Measurements from ENCODE around the gene ISCU.

The ISCU gene

DNA sequence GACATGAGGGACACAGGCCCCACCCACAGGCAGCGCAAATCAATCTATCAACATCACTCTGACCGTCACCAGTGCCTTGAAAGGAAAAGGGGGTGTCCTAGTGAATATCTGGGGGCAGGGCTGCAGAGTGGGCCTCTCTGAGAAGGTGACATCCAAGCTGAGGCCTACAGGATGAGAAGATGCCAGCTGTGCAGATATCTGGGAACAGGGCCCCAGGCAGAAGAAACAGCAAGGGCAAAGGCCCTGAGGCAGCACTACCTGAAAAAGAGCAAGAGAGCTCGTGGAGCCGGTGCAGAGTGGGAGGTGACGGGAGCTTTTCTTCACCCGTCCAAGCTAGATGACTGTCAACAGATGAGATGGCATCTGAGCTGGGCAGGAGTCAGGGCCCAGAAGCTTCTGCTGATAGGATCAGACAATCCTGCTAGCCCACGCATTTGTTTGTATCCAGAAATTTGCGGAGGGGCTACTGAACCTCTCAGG, 48.0 kb downstream of the ISCU start:
- Histone ChIP-seq H3K36me3 (ENCODE audit: control insufficient read depth in 5 of 5, insufficient read depth in 5 of 5, low read length in 5 of 5) (no peaks in the 10 kb centered on the region), H3K9me3 (ENCODE audit: control insufficient read depth in 5 of 5, low read length in 5 of 5) (no peaks in the 10 kb centered on the region), H3K4me1 (ENCODE audit: control insufficient read depth in 5 of 5, insufficient read depth in 5 of 5, low read length in 5 of 5) (peaks cover 4 to 27% (median 19%) of the 10 kb centered on the region in 5 donors), H3K27me3 (ENCODE audit: control insufficient read depth in 5 of 5, insufficient read depth in 4 of 5, low read length in 5 of 5) (peaks cover 0 to 4% (median 0%) of the 10 kb centered on the region in 5 donors), H3K9ac (ENCODE audit: low read length in 5 of 5) (no peak overlapping the region), H3K4me3 (ENCODE audit: low read depth in 1 of 5, low read length in 5 of 5) (no peak overlapping the region), H3K27ac (ENCODE audit: low read depth, low read length) (no peak overlapping the region)

DNA sequence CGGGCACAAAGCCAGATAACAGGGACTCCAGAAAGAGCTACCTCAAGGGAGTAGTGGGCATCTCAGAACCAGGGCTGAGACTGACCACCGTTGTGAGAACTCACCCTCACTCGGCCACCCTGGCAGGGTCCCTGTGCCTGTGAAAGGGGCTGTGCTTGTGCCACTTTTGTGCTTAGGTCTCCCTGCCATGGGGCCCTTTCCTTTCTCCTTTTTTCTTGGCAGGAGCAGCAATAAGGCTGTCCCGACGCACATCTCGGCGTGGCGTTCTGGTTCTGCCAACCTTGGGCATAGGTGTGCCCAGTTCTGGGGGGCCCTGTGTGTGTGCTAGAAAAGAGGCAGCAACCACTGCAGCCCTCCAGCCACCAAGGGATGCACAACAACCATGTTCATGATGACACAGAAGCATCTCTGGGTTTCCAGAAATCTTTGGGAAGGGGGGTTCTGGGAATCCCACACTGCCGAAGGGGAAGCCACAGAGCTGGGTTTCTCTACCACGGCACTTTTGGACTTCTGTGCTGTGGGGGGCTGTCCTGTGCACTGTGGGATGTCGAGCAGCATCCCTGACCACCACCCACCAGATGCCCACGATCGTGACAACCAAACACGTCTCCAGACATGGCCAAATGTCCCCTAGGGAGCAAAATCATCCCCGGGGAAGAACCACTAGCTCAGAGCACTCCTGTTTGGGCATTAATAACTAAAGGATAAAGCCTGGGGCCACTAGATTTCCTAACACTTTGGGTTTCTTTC, 48.6 kb downstream of the ISCU start:
- Histone ChIP-seq H3K9ac (ENCODE audit: low read length in 5 of 5) (no peak overlapping the region), H3K9me3 (ENCODE audit: control insufficient read depth in 5 of 5, low read length in 5 of 5) (peaks cover 0 to 5% (median 3%) of the 10 kb centered on the region in 5 donors), H3K4me1 (ENCODE audit: control insufficient read depth in 5 of 5, insufficient read depth in 5 of 5, low read length in 5 of 5) (peaks cover 4 to 27% (median 19%) of the 10 kb centered on the region in 5 donors), H3K27me3 (ENCODE audit: control insufficient read depth in 5 of 5, insufficient read depth in 4 of 5, low read length in 5 of 5) (peaks cover 0 to 4% (median 0%) of the 10 kb centered on the region in 5 donors), H3K27ac (ENCODE audit: low read depth, low read length) (no peak overlapping the region), H3K36me3 (ENCODE audit: control insufficient read depth in 5 of 5, insufficient read depth in 5 of 5, low read length in 5 of 5) (no peaks in the 10 kb centered on the region), H3K4me3 (ENCODE audit: low read depth in 1 of 5, low read length in 5 of 5) (no peak overlapping the region)

DNA sequence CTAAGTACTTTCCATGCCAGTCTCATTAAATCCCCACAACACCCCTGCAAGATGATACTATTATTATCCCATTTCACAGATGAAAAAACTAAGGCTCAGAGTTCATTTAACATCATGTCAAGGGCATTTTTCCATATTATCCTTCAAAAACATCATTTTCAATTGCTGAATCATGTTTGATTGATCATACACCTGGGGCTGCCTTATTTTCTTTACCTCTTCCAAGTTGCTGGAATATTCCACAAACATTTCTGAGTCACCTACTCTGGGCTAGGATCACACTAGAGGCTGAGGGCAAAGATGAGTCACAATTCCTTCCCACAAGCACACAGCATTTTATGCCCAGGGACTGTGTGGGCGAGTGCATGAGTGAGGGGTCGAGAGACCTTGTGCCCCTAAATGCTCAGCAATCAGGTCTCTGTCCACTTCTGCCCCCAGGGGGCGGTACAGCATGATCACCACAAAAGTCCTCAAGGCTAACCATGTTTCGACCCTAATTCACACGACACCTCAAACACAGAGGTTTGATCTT, 49.6 kb downstream of the ISCU start:
- Histone ChIP-seq H3K9me3 (ENCODE audit: control insufficient read depth in 5 of 5, low read length in 5 of 5) (peaks cover 0 to 6% (median 5%) of the 10 kb centered on the region in 5 donors), H3K9ac (ENCODE audit: low read length in 5 of 5) (no peak overlapping the region), H3K27me3 (ENCODE audit: control insufficient read depth in 5 of 5, insufficient read depth in 4 of 5, low read length in 5 of 5) (peaks cover 0 to 4% (median 0%) of the 10 kb centered on the region in 5 donors), H3K27ac (ENCODE audit: low read depth, low read length) (no peak overlapping the region), H3K4me3 (ENCODE audit: low read depth in 1 of 5, low read length in 5 of 5) (no peak overlapping the region), H3K4me1 (ENCODE audit: control insufficient read depth in 5 of 5, insufficient read depth in 5 of 5, low read length in 5 of 5) (peaks cover 4 to 33% (median 22%) of the 10 kb centered on the region in 5 donors), H3K36me3 (ENCODE audit: control insufficient read depth in 5 of 5, insufficient read depth in 5 of 5, low read length in 5 of 5) (no peaks in the 10 kb centered on the region)

DNA sequence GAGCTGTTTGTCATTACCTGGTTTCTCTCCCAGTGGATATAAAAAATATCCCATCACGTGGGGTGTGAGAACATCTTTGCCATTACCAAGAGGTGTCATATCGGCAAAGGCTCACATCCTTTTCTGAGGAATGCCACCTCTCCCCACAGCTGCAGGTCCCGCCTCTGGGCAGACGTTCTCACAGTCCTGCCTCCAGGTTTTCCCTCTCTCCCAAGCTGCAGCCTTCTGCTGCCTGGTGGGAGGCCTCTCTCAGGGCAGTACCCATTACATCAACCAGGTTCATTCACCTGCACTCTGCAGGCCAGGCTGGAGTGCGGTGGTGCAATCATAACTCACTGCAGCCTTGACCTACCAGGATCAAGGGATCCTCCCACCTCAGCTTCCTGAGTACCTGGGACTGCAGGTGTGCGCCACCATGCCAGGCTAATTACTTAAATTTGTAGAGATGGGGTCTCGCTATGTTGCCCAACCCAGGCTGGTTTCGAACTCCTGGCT, 50.4 kb downstream of the ISCU start:
- Histone ChIP-seq H3K27me3 (ENCODE audit: control insufficient read depth in 5 of 5, insufficient read depth in 4 of 5, low read length in 5 of 5) (peaks cover 0 to 4% (median 0%) of the 10 kb centered on the region in 5 donors), H3K9ac (ENCODE audit: low read length in 5 of 5) (no peak overlapping the region), H3K4me1 (ENCODE audit: control insufficient read depth in 5 of 5, insufficient read depth in 5 of 5, low read length in 5 of 5) (peaks cover 4 to 42% (median 31%) of the 10 kb centered on the region in 5 donors), H3K27ac (ENCODE audit: low read depth, low read length) (no peak overlapping the region), H3K36me3 (ENCODE audit: control insufficient read depth in 5 of 5, insufficient read depth in 5 of 5, low read length in 5 of 5) (no peaks in the 10 kb centered on the region), H3K4me3 (ENCODE audit: low read depth in 1 of 5, low read length in 5 of 5) (no peak overlapping the region), H3K9me3 (ENCODE audit: control insufficient read depth in 5 of 5, low read length in 5 of 5) (peaks cover 0 to 6% (median 5%) of the 10 kb centered on the region in 5 donors)

DNA sequence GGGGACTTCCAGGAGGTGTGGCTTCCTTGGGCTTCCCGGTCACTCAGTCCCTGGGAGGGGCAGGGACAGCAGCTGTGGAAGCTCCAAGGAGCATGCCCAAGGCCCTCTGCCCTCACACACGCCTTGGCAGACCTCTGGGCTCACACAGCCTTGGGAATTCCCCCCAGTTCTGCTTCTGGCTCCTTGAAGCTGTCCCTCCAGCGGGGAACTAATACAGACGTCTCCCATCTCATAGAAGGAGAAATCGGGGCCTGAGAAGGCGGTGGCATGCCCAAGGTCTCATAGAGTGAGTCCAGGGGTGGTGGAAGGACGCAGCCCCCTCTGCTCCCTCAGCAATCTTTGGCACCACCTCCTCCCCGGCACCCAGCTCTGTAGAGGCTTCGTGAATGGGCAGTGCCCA, 51.2 kb downstream of the ISCU start:
- H3K36me3 ChIP-seq (ENCODE audit: control insufficient read depth in 5 of 5, insufficient read depth in 5 of 5, low read length in 5 of 5), result no peaks in the 10 kb centered on the region
- no peak overlapping the region for H3K27ac ChIP-seq (ENCODE audit: low read depth, low read length)
- no peak overlapping the region for H3K4me3 ChIP-seq (ENCODE audit: low read depth in 1 of 5, low read length in 5 of 5)
- H3K4me1 ChIP-seq (ENCODE audit: control insufficient read depth in 5 of 5, insufficient read depth in 5 of 5, low read length in 5 of 5), result peaks cover 4 to 48% (median 36%) of the 10 kb centered on the region in 5 donors
- H3K9me3 ChIP-seq (ENCODE audit: control insufficient read depth in 5 of 5, low read length in 5 of 5), result peaks cover 0 to 6% (median 5%) of the 10 kb centered on the region in 5 donors
- no peak overlapping the region for H3K9ac ChIP-seq (ENCODE audit: low read length in 5 of 5)
- H3K27me3 ChIP-seq (ENCODE audit: control insufficient read depth in 5 of 5, insufficient read depth in 4 of 5, low read length in 5 of 5), result peaks cover 0 to 3% (median 0%) of the 10 kb centered on the region in 5 donors

GRCh38 chr12:108614041-108614440, 51.6 kb downstream of the ISCU start:
- H3K4me1 ChIP-seq (ENCODE audit: control insufficient read depth in 5 of 5, insufficient read depth in 5 of 5, low read length in 5 of 5), result peaks cover 4 to 48% (median 37%) of the 10 kb centered on the region in 5 donors
- no peak overlapping the region for H3K4me3 ChIP-seq (ENCODE audit: low read depth in 1 of 5, low read length in 5 of 5)
- H3K36me3 ChIP-seq (ENCODE audit: control insufficient read depth in 5 of 5, insufficient read depth in 5 of 5, low read length in 5 of 5), result no peaks in the 10 kb centered on the region
- no peaks in the 10 kb centered on the region for H3K27me3 ChIP-seq (ENCODE audit: control insufficient read depth in 5 of 5, insufficient read depth in 4 of 5, low read length in 5 of 5)
- H3K9me3 ChIP-seq (ENCODE audit: control insufficient read depth in 5 of 5, low read length in 5 of 5), result peaks cover 0 to 6% (median 5%) of the 10 kb centered on the region in 5 donors
- H3K27ac ChIP-seq (ENCODE audit: low read depth, low read length), result no peak overlapping the region
- no peak overlapping the region for H3K9ac ChIP-seq (ENCODE audit: low read length in 5 of 5)

DNA sequence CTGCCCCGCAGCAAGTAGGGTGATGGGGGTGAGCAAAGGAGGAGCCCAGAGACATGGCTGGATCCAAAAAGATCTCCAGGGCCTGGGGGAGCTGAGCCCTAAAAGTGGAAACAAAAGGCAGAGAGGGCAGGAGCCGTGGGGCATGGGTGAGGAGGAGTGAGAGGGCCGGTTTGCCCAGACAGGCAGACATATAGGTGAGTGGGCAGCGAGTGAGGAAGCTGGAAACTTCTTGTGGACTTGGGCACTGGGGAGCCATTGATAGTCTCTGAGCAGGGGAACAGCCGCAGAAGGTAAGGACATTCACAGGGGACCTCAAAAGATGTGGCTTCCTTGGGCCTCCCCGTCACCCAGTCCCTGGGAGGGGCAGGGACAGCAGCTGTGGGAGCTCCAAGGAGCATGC, 52.2 kb downstream of the ISCU start:
- peaks cover 0 to 6% (median 5%) of the 10 kb centered on the region in 5 donors for H3K9me3 ChIP-seq (ENCODE audit: control insufficient read depth in 5 of 5, low read length in 5 of 5)
- H3K4me3 ChIP-seq (ENCODE audit: low read depth in 1 of 5, low read length in 5 of 5), result no peak overlapping the region
- no peak overlapping the region for H3K9ac ChIP-seq (ENCODE audit: low read length in 5 of 5)
- no peaks in the 10 kb centered on the region for H3K36me3 ChIP-seq (ENCODE audit: control insufficient read depth in 5 of 5, insufficient read depth in 5 of 5, low read length in 5 of 5)
- H3K27ac ChIP-seq (ENCODE audit: low read depth, low read length), result no peak overlapping the region
- peaks cover 3 to 45% (median 33%) of the 10 kb centered on the region in 5 donors for H3K4me1 ChIP-seq (ENCODE audit: control insufficient read depth in 5 of 5, insufficient read depth in 5 of 5, low read length in 5 of 5)
- no peaks in the 10 kb centered on the region for H3K27me3 ChIP-seq (ENCODE audit: control insufficient read depth in 5 of 5, insufficient read depth in 4 of 5, low read length in 5 of 5)

- Histone ChIP-seq H3K36me3 (ENCODE audit: control insufficient read depth in 5 of 5, insufficient read depth in 5 of 5, low read length in 5 of 5) (no peaks in the 10 kb centered on the region), H3K4me3 (ENCODE audit: low read depth in 1 of 5, low read length in 5 of 5) (no peak overlapping the region), H3K9ac (ENCODE audit: low read length in 5 of 5) (no peak overlapping the region), H3K4me1 (ENCODE audit: control insufficient read depth in 5 of 5, insufficient read depth in 5 of 5, low read length in 5 of 5) (peaks cover 3 to 42% (median 27%) of the 10 kb centered on the region in 5 donors), H3K27me3 (ENCODE audit: control insufficient read depth in 5 of 5, insufficient read depth in 4 of 5, low read length in 5 of 5) (no peaks in the 10 kb centered on the region), H3K9me3 (ENCODE audit: control insufficient read depth in 5 of 5, low read length in 5 of 5) (peaks cover 0 to 6% (median 5%) of the 10 kb centered on the region in 5 donors), H3K27ac (ENCODE audit: low read depth, low read length) (no peak overlapping the region)
Observed at GRCh38 chr12:108615918-108616317, 53.5 kb downstream of the ISCU start.

DNA sequence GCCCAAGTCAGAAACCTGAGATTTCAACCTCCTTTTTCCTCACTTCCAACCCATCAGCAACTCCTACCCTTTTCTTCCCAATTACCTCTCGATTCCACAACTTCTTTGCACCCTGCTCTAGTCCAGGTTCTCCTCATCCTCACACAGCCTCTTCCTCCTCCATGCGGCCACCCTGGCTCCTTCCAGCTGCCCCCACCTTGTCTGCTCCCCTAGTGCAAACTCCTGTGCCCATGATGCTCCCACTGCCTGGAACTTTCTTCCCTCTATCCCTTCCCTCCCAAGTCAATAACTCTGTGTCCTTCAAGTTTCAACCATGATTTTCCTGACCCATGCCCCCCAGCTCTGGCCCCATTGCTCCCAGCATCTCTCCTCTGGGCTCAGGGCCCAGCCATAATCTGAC, 54.0 kb downstream of the ISCU start:
- Histone ChIP-seq H3K9ac (ENCODE audit: low read length in 5 of 5) (no peak overlapping the region), H3K4me3 (ENCODE audit: low read depth in 1 of 5, low read length in 5 of 5) (no peak overlapping the region), H3K27ac (ENCODE audit: low read depth, low read length) (no peak overlapping the region), H3K9me3 (ENCODE audit: control insufficient read depth in 5 of 5, low read length in 5 of 5) (peaks cover 0 to 6% (median 5%) of the 10 kb centered on the region in 5 donors), H3K27me3 (ENCODE audit: control insufficient read depth in 5 of 5, insufficient read depth in 4 of 5, low read length in 5 of 5) (no peaks in the 10 kb centered on the region), H3K4me1 (ENCODE audit: control insufficient read depth in 5 of 5, insufficient read depth in 5 of 5, low read length in 5 of 5) (peaks cover 3 to 42% (median 27%) of the 10 kb centered on the region in 5 donors), H3K36me3 (ENCODE audit: control insufficient read depth in 5 of 5, insufficient read depth in 5 of 5, low read length in 5 of 5) (no peaks in the 10 kb centered on the region)

Data from subcutaneous abdominal adipose tissue (tissue), 5 donors.